Muscle layer of duodenum (tissue), 2 donors: ENCODE data around the gene WHRN.

Source experiments
- H3K27ac ChIP-seq: one replicate; pipeline ENCODE4 v1.7.0; 2013; ENCODE audit warnings: mild to moderate bottlenecking, low read length
- H3K27me3 ChIP-seq: one replicate; pipeline ENCODE4 v1.7.0; 2013; ENCODE audit warnings: low read depth, mild to moderate bottlenecking, control low read depth, low read length
- H3K36me3 ChIP-seq, 2 donors: one replicate each; pipeline ENCODE4 v1.7.0; 2013; ENCODE audit warnings: low read length in 2 of 2, control low read depth in 1 of 2, mild to moderate bottlenecking in 1 of 2; ENCODE audit not compliant: insufficient read depth in 2 of 2, control insufficient read depth in 1 of 2
- H3K4me1 ChIP-seq, 2 donors: one replicate each; pipeline ENCODE4 v1.7.0; 2013; ENCODE audit warnings: low read length in 2 of 2, mild to moderate bottlenecking in 2 of 2, control low read depth in 1 of 2, moderate library complexity in 1 of 2; ENCODE audit not compliant: insufficient read depth in 2 of 2, control insufficient read depth in 1 of 2
- H3K4me3 ChIP-seq, 2 donors: one replicate each; pipeline ENCODE4 v1.7.0; 2013; ENCODE audit warnings: low read length in 2 of 2, low read depth in 1 of 2, mild to moderate bottlenecking in 1 of 2
- H3K9me3 ChIP-seq, 2 donors: one replicate each; pipeline ENCODE4 v1.7.0; 2013; ENCODE audit warnings: low read length in 2 of 2, control low read depth in 1 of 2, mild to moderate bottlenecking in 1 of 2; ENCODE audit not compliant: control insufficient read depth in 1 of 2
- donor health status: healthy.

WHRN gene

DNA sequence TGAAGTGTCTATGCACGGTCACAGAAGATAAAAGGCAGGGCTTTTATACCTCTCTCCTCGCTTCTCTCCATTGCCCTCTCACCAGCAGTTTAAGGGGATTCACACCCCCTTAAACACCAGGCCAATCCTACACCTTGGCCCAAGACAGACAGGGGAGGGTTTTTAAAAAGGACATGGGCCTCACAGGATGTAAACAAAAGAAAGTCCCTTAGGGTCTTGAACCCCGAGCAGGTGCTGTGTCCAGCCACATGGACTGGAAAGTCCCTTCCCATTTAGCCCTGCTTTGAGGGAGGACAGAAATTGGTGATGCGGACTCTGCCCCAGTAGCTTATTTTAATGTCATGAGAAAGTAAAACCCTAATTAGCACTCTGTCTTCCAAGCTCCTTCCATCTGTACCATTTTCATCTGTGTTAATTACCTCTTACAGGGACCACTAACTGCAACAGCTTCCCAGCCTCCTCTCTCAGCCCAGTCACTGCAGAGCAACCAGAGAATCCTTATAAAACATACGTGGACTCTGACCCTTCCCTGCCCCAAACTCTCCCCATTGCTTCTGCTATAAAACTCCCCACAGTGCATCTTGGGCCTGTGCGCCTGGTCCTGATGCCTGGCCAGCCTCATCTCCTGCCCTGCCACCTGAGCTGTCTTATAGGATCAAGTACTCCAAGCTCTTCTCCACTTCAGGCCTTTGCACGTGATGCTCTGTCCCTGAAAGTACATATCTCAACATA lies 16.7 kb downstream of the WHRN start:
- peaks cover 0 to 3% of the 10 kb centered on the region in 2 donors for H3K4me1 ChIP-seq
- H3K27me3 ChIP-seq = no peaks in the 10 kb centered on the region
- H3K4me3 ChIP-seq = no peak overlapping the region
- no peak overlapping the region for H3K27ac ChIP-seq
- H3K36me3 ChIP-seq = no peaks in the 10 kb centered on the region
- H3K9me3 ChIP-seq = no peaks in the 10 kb centered on the region

DNA sequence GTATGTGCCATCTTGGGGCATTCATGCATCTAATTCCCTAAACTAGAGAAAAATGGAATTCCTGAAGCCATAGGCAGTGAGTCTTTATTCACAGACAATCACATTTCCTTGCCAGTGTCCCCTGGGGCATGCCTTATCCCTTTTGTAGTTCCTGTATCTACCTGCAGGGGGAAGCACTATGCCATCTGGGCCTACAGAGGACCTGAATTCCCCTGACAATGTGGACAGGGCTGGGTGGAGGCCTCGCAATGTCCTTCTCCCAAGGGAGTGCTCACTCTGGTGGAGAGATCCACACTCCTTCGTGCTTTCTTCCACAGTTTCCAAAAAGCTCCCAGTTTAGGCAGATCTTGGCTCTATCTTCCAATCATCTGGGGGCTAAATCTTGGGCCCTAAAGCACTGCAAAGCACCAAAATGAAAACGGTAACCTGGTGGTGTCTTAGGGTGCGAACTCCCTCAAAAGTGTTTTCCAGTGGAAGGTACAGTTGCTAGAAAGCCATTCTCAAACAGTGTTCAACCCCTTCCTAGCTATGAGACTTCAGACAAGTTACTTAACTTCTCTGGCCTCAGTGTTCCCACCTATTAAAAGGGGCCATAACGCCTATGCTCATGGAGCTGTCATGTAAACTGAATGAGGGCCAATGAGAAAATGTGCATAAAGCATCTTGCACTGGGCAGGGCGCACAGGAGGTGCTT lies 17.5 kb downstream of the WHRN start:
- H3K36me3 ChIP-seq = no peaks in the 10 kb centered on the region
- no peak overlapping the region for H3K27ac ChIP-seq
- H3K4me1 ChIP-seq = peaks cover 0 to 8% of the 10 kb centered on the region in 2 donors

DNA sequence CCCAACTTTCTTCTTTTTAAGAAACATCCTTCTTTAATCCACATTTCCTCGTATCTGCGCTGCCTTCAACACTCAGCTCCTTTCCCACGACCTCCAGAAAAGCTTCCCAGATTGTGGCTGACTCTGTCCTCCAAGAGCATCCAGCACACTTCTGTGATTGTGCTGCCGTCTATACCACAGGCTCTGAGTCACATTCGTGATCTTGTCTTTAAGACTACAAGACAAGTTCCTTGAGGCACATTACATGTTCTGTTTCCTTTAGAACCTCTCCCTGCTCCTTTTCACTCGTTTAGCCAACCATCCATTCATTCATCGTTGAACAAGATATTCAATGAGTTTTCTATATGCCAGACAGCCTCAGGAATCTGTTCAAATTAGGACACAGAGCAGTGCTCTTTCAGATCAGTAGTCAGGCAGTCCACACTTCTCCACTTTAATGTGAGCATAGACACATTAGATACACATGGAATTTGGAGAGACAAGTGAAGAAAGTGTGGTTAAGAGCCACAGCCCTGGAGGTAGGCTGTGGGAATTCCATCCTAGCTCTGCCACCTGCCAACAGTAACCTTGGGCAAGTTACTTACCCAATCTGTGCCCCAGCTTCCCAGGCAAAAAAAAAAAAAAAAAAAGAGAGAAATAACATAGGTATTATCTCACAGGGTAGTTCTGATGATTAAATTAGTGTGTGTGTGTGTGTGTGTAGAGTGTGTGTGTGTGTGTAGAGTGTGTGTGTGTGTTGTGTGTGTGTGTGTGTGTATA lies 18.9 kb downstream of the WHRN start:
- Histone ChIP-seq H3K27ac (no peak overlapping the region), H3K9me3 (no peaks in the 10 kb centered on the region), H3K4me1 (peaks cover 0 to 16% of the 10 kb centered on the region in 2 donors), H3K27me3 (no peaks in the 10 kb centered on the region), H3K4me3 (no peak overlapping the region), H3K36me3 (no peaks in the 10 kb centered on the region)

More for the DNA sequence above, 17.5 kb downstream of the WHRN start:
- no peak overlapping the region for H3K4me3 ChIP-seq
- no peaks in the 10 kb centered on the region for H3K27me3 ChIP-seq
- no peaks in the 10 kb centered on the region for H3K9me3 ChIP-seq

DNA sequence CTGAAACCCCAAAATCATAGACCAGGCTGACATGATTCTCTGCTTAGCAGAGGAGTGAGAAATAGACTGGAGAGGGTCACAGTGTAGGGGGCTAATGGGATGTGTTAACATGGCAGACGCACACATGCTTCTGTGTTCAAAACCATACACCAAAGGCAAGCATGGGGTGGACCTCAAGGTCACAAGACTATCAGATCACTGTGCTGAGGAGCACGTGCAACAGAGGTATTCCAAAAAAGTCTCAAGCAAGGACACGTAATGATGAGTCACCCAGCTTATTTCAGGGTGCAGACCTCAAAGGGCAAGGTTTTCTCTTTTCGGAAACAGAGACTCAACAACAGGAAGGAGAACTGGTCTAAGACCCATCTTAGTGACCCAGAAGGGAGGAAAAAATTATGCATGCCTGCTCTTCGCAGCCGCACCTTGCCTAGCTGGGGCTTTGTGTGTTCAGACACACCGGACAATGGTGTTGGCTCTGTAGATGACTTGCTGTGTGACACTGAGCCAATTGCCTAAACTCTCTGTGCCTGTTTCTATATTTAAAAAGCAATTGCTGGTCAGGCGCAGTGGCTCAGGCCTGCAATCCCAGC lies 20.3 kb downstream of the WHRN start:
- no peak overlapping the region for H3K4me3 ChIP-seq
- H3K27me3 ChIP-seq = no peaks in the 10 kb centered on the region
- H3K9me3 ChIP-seq = no peaks in the 10 kb centered on the region
- peaks cover 0 to 16% of the 10 kb centered on the region in 2 donors for H3K4me1 ChIP-seq
- no peaks in the 10 kb centered on the region for H3K36me3 ChIP-seq
- no peak overlapping the region for H3K27ac ChIP-seq

DNA sequence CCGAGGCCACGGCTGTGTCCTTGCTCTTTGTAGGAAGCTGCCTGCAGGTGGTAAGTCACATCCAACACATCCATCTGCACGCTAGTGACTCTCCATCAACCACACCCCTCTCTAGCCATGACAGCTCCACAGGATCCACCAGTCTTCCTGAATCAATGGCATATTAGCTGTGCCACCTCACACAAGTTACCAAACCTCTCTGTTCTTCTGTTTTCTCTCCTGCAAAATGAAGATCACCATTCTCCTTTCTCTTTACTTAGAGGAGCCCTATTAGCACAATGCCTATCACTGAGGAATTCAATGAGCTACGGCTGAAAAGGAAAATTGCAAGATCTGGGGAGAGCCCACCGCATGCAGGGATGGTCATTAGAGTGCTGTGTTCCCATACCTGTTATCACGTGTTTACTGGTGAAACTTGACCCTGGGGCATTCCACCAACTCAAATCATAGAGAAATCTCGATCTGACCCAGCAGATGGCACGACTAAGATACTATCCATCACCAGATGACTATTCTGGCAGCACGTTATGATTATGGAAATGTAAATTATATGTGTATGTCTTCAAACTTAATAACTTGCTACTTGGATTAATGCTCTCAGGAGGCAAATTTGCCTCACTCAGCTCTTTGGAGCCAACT lies 20.9 kb downstream of the WHRN start:
- no peak overlapping the region for H3K27ac ChIP-seq
- no peaks in the 10 kb centered on the region for H3K27me3 ChIP-seq
- H3K4me3 ChIP-seq = no peak overlapping the region
- H3K9me3 ChIP-seq = no peaks in the 10 kb centered on the region
- H3K4me1 ChIP-seq = peaks cover 0 to 16% of the 10 kb centered on the region in 2 donors
- no peaks in the 10 kb centered on the region for H3K36me3 ChIP-seq

DNA sequence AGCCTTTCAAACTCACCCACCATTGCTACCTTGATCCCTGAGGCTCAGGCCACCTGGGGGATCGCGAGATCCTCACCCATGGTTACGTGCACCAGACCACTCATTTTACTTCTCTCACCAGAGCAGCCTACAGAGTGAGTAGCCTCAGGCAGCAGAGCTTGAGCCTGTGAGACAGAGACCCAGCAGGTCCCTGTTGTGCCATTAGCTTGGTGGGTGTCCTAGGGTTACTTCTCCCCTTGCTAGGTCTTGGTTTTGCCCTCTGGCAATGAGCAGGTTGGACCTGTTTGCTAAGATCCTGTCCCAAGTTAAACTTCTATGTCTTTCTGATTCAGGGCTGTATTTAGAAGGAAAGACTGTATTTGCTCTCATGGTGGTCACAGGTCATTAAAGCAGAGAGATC lies 21.8 kb downstream of the WHRN start:
- Histone ChIP-seq H3K27me3 (no peaks in the 10 kb centered on the region), H3K4me3 (no peak overlapping the region), H3K4me1 (peaks cover 0 to 16% of the 10 kb centered on the region in 2 donors), H3K9me3 (no peaks in the 10 kb centered on the region), H3K36me3 (no peaks in the 10 kb centered on the region), H3K27ac (no peak overlapping the region)

DNA sequence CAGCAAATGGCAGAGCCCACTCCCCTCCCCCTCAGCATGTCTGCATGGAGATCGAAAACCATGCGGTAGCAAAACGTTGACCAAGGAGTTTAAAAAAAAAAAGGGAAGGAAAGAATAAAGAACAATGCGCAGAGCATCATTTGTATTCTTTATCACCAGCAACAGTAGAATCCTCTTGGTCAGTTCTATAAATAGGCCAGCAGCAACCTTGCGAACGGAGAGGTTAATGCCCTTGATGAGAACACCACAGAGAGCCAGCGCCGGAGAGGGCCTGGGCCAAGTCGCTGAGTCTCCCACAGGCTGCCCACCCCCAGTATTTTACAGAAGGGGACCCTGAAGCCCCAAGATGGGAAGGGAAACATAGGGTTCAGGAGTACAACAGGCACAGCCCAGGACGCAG lies 22.7 kb downstream of the WHRN start:
- H3K36me3 ChIP-seq = peaks cover 0 to 2% of the 10 kb centered on the region in 2 donors
- peaks cover 0 to 16% of the 10 kb centered on the region in 2 donors for H3K4me1 ChIP-seq
- H3K27me3 ChIP-seq = no peaks in the 10 kb centered on the region
- H3K4me3 ChIP-seq = no peak overlapping the region
- H3K27ac ChIP-seq = no peak overlapping the region
- H3K9me3 ChIP-seq = no peaks in the 10 kb centered on the region

DNA sequence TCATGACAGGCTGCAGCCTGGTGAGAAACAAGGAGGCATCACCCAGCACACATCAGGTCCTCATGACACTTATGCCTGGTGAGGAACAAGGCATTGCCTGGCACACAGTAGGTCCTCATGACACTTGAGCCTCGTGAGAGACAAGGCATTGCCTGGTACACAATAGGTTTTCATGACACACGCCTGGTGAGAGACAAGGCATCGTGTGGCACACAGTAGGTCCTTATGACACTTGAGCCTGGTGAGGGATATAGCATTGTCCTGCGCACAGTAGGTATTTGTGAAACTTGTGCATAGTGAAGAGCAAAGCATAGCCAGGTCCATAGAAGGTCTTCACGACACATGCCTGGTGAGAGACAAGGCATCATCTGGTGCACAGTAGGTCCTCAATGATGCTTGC lies 23.5 kb downstream of the WHRN start:
- Histone ChIP-seq H3K27me3 (no peaks in the 10 kb centered on the region), H3K4me1 (peaks cover 0 to 13% of the 10 kb centered on the region in 2 donors), H3K9me3 (no peaks in the 10 kb centered on the region), H3K36me3 (peaks cover 0 to 10% of the 10 kb centered on the region in 2 donors), H3K4me3 (no peak overlapping the region), H3K27ac (no peak overlapping the region)

DNA sequence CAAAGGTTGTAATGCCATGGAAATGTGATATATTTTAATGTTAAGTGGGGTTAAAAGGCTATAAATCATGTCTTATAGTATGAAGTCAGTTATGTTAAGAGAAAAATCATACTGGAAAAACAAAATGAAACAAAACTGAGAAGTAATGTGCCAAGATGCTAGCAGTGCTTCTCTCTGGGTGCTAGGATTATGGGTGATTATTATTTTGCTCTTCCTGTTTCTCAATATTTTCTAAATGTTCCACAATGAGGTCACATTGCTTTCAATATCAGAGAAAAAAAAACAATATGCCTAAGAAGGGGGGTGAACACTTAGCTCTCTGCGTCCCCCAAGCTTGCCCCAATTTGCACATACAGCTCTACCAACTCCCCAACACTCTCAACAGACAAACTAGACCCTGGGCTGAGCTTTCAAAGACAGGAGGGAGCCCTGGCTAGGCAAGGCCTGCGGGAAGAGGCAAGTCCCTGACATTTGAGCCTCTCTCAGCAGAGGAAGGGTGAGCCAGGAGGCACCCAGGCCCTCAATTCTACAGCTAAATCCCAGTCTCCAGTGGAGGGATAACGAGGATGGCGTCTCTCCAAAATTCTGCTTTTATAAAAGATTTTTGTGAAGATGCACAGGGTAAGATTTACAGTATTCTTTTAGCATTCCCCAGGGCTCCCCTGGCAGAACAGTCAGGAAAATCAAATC lies 24.4 kb downstream of the WHRN start:
- no peaks in the 10 kb centered on the region for H3K27me3 ChIP-seq
- no peaks in the 10 kb centered on the region for H3K9me3 ChIP-seq
- no peak overlapping the region for H3K4me3 ChIP-seq
- peaks cover 0 to 13% of the 10 kb centered on the region in 2 donors for H3K4me1 ChIP-seq
- H3K27ac ChIP-seq = no peak overlapping the region
- peaks cover 0 to 19% of the 10 kb centered on the region in 2 donors for H3K36me3 ChIP-seq

DNA sequence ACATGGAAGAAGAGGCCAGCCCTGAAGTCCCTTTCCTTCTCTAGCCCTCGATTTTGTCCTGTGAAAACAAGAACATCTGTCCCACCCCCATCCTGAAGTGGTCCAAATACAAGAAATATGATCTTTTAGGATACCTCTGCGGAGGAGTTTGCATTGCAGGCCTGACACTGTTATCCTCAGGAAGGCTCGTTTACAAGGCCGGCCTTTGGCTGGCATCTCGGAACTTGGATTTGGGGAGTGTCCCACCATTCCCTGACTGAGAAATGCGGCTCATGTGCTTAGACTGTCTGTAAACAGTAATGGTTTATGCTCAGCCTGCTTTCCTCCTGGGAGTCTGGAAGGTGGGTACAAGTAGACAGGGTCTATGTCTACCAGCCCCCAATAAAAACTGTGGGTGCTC lies 26.4 kb downstream of the WHRN start:
- H3K27me3 ChIP-seq = no peaks in the 10 kb centered on the region
- no peak overlapping the region for H3K4me3 ChIP-seq
- peaks cover 0 to 19% of the 10 kb centered on the region in 2 donors for H3K36me3 ChIP-seq
- H3K9me3 ChIP-seq = no peaks in the 10 kb centered on the region
- H3K27ac ChIP-seq = no peak overlapping the region
- H3K4me1 ChIP-seq = peaks cover 0 to 13% of the 10 kb centered on the region in 2 donors
